Suprapubic skin (tissue), 4 donors: ENCODE results near the gene PCBD1. TPM values are rescaled to one million over a fixed set of nuclear protein-coding genes. Genes with fewer than 3 reads are reported as not detected.

Source experiments
- DNase-seq, 2 donors: peaks; one replicate each; pipeline ENCODE4 v3.0.0-alpha.2; 2019; ENCODE audit warnings: low spot score in 2 of 2
- H3K27ac ChIP-seq: fragments of 200-600 bp; sonication (generic); one replicate; pipeline ENCODE4 v1.5.1; 2019
- H3K27me3 ChIP-seq: fragments of 200-600 bp; sonication (generic); one replicate; pipeline ENCODE4 v1.5.1; 2019
- H3K36me3 ChIP-seq: fragments of 200-600 bp; sonication (generic); one replicate; pipeline ENCODE4 v1.5.1; 2019
- H3K4me1 ChIP-seq: fragments of 200-600 bp; sonication (generic); one replicate; pipeline ENCODE4 v1.5.1; 2019
- H3K4me3 ChIP-seq: fragments of 200-600 bp; sonication (generic); one replicate; pipeline ENCODE4 v1.5.1; 2019; ENCODE audit warnings: mild to moderate bottlenecking
- H3K9me3 ChIP-seq: fragments of 200-600 bp; sonication (generic); one replicate; pipeline ENCODE4 v1.5.1; 2019
- CTCF ChIP-seq, 2 donors: fragments of 200-600 bp in 1 of 2; fragments of 450-650 bp in 1 of 2; sonication (generic) in 1 of 2; IDR thresholded peaks; one replicate each; pipeline ENCODE4 v1.5.1; 2016 to 2019; ENCODE audit warnings: antibody characterized with exemption in 2 of 2, mild to moderate bottlenecking in 1 of 2, moderate library complexity in 1 of 2
- EP300 ChIP-seq: sonication (generic); formaldehyde crosslinking; IDR thresholded peaks from one replicate; pipeline ENCODE4 v1.6.1; 2017; ENCODE audit warnings: antibody characterized with exemption
- POLR2A ChIP-seq, 2 donors: fragments of 450-650 bp; IDR thresholded peaks; one replicate each; pipeline ENCODE4 v1.6.1; 2017; ENCODE audit warnings: antibody characterized with exemption in 2 of 2, mild to moderate bottlenecking in 2 of 2, moderate library complexity in 2 of 2
- POLR2AphosphoS5 ChIP-seq, 3 donors: sonication (generic); formaldehyde crosslinking; IDR thresholded peaks; one replicate each; pipeline ENCODE4 v1.6.1; 2017; ENCODE audit warnings: antibody characterized with exemption in 3 of 3
- WGBS: methylation state at CpG from one replicate; pipeline ENCODE4 v1.1.5; 2018; 5-methylcytosine and 5-hydroxymethylcytosine counted together
- total RNA-seq, 4 donors: library from RNA; depleted of rRNA; stranded (reverse); fragments of >200 nt; gene quantifications; one replicate each; pipeline ENCODE4 v1.1.0, GENCODE V29; 2016

The PCBD1 gene
- total RNA-seq, 4 donors from 2014 or later: 24.2 to 47.0 (median 35.2) TPM

- Histone ChIP-seq H3K27ac (no peak overlapping the region), H3K27me3 (peaks cover 15% of the 10 kb centered on the region), H3K4me1 (no peaks in the 10 kb centered on the region), H3K9me3 (no peaks in the 10 kb centered on the region), H3K4me3 (no peak overlapping the region), H3K36me3 (no peaks in the 10 kb centered on the region)
- no peak for DNase-seq
- 76% methylated on average over 13 of the region's 13 CpGs for WGBS
- no peak for TF ChIP-seq POLR2AphosphoS5 (IDR thresholded peaks at IDR 0.05)
- TF ChIP-seq CTCF (IDR thresholded peaks at IDR 0.05): no peak
- TF ChIP-seq EP300: no peak
- no peak for TF ChIP-seq POLR2A (IDR thresholded peaks at IDR 0.05)
Measured at GRCh38 chr10:70927189-70927943, 39.0 kb upstream of the PCBD1 start.

DNA sequence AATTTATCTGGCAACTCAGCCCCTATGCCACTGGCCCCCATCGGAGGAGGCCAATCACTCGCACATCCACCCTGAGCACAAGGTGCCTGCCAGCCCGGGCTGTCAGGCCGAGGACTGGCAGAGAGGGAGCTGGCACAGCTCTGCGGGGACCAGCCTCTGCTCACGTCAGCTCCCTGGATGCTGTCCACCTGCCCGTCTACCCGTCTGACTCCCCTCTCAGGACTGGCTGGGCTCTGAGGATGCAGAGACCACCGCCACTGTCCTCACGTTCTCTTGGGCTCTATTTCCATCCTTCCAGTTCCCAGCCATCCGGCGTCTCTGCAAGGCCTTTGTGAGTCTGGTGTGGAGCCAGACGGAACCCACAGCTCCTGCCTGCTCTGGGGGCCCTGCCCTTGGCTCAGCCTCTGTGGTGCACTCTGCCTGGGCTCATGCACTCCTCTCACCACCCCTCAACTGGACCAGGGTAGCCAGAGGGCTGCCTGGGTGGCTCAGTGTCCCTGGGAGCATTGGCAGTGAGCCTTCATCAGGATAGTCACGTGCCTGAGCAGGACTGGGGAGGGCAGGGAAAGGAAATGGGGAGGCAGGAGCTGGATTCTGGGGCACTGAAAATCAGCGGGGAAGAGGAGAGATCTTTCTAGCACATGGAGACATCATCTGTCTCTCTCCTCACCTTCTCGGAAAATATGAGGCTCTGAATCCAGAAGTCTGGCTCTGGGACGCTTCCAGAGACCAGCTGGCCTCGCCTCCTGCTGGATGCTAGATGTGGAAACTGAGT lies 38.0 kb upstream of the PCBD1 start:
- WGBS: 59% methylated on average over 15 of the region's 18 CpGs

GRCh38 chr10:70925377-70926225 lies 37.2 kb upstream of the PCBD1 start:
- 42% methylated on average over 14 of the region's 22 CpGs for WGBS
- Histone ChIP-seq H3K27ac (no peak overlapping the region), H3K4me3 (no peak overlapping the region), H3K4me1 (no peaks in the 10 kb centered on the region), H3K9me3 (no peaks in the 10 kb centered on the region), H3K27me3 (peaks cover 6% of the 10 kb centered on the region), H3K36me3 (no peaks in the 10 kb centered on the region)
- DNase-seq: no peak
- TF ChIP-seq CTCF (IDR thresholded peaks at IDR 0.05) (peak; percentile 70 to 96), EP300 (no peak)

More for the DNA sequence above, 38.0 kb upstream of the PCBD1 start:
- TF ChIP-seq POLR2A (IDR thresholded peaks at IDR 0.05) (no peak), CTCF (IDR thresholded peaks at IDR 0.05) (no peak), POLR2AphosphoS5 (IDR thresholded peaks at IDR 0.05) (no peak), EP300 (no peak)
- no peak overlapping the region for H3K27ac ChIP-seq
- H3K4me3 ChIP-seq: no peak overlapping the region
- H3K36me3 ChIP-seq: no peaks in the 10 kb centered on the region
- peaks cover 6% of the 10 kb centered on the region for H3K27me3 ChIP-seq
- DNase-seq: no peak
- no peaks in the 10 kb centered on the region for H3K4me1 ChIP-seq
- H3K9me3 ChIP-seq: no peaks in the 10 kb centered on the region

DNA sequence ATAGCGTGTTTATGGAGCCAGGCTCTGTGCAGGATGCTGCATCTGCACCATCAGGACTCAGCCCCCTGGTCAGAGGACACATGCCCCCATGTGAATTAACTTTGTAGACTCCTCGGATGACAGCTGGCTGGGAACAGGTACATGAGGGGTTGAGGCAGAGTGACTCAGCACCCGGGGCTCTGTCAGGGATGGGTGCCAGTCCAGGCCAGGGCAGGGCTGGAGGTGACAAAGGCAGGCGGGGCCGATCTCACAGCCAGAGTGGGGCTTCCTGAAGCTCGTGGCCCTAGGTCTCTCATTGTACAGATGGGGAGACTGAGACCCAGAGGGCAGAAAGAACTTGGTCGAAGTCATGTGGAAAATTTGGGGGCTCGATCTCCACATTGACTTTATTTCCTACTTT lies 35.3 kb upstream of the PCBD1 start:
- 88% methylated on average over 8 of the region's 8 CpGs for WGBS
- no peak for DNase-seq
- no peak overlapping the region for H3K4me3 ChIP-seq
- H3K36me3 ChIP-seq: no peaks in the 10 kb centered on the region
- H3K27me3 ChIP-seq: peaks cover 10% of the 10 kb centered on the region
- H3K4me1 ChIP-seq: no peaks in the 10 kb centered on the region
- no peaks in the 10 kb centered on the region for H3K9me3 ChIP-seq
- H3K27ac ChIP-seq: no peak overlapping the region
- TF ChIP-seq CTCF (IDR thresholded peaks at IDR 0.05) (no peak), EP300 (no peak), POLR2AphosphoS5 (IDR thresholded peaks at IDR 0.05) (no peak), POLR2A (IDR thresholded peaks at IDR 0.05) (no peak)
